Sigmoid colon (tissue), 7 donors: ENCODE measurements around the gene SLC4A1. TPM values are rescaled to one million over a fixed set of nuclear protein-coding genes. Genes with fewer than 3 reads are reported as not detected.

ENCODE experiments used
- DNase-seq: peaks from one replicate; pipeline ENCODE4 v3.0.0-alpha.2; 2019
- H3K27ac ChIP-seq, 4 donors: fragments of 200-600 bp; sonication (generic); one replicate each; pipeline ENCODE4 v1.5.1; 2016 to 2019; ENCODE audit warnings: mild to moderate bottlenecking in 1 of 4
- H3K27me3 ChIP-seq, 3 donors: fragments of 200-600 bp; sonication (generic); one replicate each; pipeline ENCODE4 v1.5.1; 2019; ENCODE audit warnings: mild to moderate bottlenecking in 1 of 3
- H3K36me3 ChIP-seq, 4 donors: fragments of 200-600 bp; sonication (generic); one replicate each; pipeline ENCODE4 v1.5.1; 2016 to 2019
- H3K4me1 ChIP-seq, 4 donors: fragments of 200-600 bp; sonication (generic); one replicate each; pipeline ENCODE4 v1.5.1; 2017 to 2019
- H3K4me3 ChIP-seq, 4 donors: fragments of 200-600 bp; sonication (generic); one replicate each; pipeline ENCODE4 v1.5.1; 2017 to 2019; ENCODE audit warnings: mild to moderate bottlenecking in 2 of 4, moderate library complexity in 1 of 4
- H3K9me3 ChIP-seq, 4 donors: fragments of 200-600 bp in 3 of 4; sonication (generic) in 3 of 4; one replicate each; pipeline versions ENCODE4 v1.5.1 to v1.6.1; 2013 to 2019
- EP300 ChIP-seq, 4 donors: sonication (generic); formaldehyde crosslinking; IDR thresholded peaks; one replicate each; pipeline ENCODE4 v1.6.1; 2017; ENCODE audit warnings: antibody characterized with exemption in 4 of 4
- POLR2A ChIP-seq, 2 donors: fragments of 450-650 bp; IDR thresholded peaks; one replicate each; pipeline ENCODE4 v1.6.1; 2016; ENCODE audit warnings: antibody characterized with exemption in 2 of 2, mild to moderate bottlenecking in 2 of 2, moderate library complexity in 2 of 2
- POLR2AphosphoS5 ChIP-seq, 4 donors: sonication (generic); formaldehyde crosslinking; IDR thresholded peaks; one replicate each; pipeline ENCODE4 v1.6.1; 2017; ENCODE audit warnings: antibody characterized with exemption in 4 of 4
- WGBS, 2 donors: extraction: QIAGEN DNeasy Blood & Tissue Kit; methylation state at CpG; one replicate each; pipeline ENCODE4 v1.1.7; 2013; 5-methylcytosine and 5-hydroxymethylcytosine counted together
- intact Hi-C: fragments of 100-400 bp; cut with DNase I; formaldehyde crosslinking; loops from one replicate; pipeline ENCODE4 v1.15.1; 2023
- polyA plus RNA-seq, 3 donors: library from polyadenylated mRNA; stranded (reverse); fragments of 200-250 nt; gene quantifications; one replicate each; pipeline ENCODE4 v1.2.3, GENCODE V29; 2013
- total RNA-seq, 4 donors: library from RNA; depleted of rRNA; stranded (reverse); fragments of >200 nt; gene quantifications; one replicate each; pipeline ENCODE4 v1.1.0, GENCODE V29; 2016
- TF ChIP-seq, protein P1 (sequence below), 4 experiments: fragments of 450-650 bp in 3 of 4; fragments of 200-600 bp in 1 of 4; IDR thresholded peaks; one replicate each; pipeline ENCODE4 v1.5.1; 2016 to 2019; ENCODE audit warnings: antibody characterized with exemption in 4 of 4, mild to moderate bottlenecking in 3 of 4, moderate library complexity in 2 of 4
- donor health status: healthy with polysubstance abuse.
- donor health status: Bipolar disorder and iron deficiency.
- donor health status: healthy.

Gene SLC4A1
- total and polyA plus RNA-seq, 7 donors, result under 0.01 to 0.23 TPM; not detected in 5

DNA sequence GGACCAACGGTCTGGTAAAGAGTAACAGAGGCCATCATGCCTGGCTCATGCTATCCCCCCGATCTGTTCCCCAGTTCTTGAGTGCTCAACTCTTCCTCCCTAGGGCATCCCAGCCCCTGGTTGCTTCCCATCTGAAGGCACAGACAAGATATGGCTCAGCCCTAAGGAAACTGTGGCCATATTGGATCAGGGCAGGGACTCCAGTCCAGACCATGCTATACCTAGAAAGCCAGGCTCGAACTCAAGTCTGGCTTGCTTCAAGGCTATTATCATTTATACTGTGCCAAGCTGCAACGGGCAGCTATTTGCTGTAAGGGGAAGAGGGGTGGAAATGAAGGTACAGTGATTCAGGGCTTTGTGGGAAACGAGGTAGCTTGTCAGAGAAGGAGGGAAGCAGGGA lies 51.2 kb downstream of the SLC4A1 start:
- TF ChIP-seq, protein P1, sequence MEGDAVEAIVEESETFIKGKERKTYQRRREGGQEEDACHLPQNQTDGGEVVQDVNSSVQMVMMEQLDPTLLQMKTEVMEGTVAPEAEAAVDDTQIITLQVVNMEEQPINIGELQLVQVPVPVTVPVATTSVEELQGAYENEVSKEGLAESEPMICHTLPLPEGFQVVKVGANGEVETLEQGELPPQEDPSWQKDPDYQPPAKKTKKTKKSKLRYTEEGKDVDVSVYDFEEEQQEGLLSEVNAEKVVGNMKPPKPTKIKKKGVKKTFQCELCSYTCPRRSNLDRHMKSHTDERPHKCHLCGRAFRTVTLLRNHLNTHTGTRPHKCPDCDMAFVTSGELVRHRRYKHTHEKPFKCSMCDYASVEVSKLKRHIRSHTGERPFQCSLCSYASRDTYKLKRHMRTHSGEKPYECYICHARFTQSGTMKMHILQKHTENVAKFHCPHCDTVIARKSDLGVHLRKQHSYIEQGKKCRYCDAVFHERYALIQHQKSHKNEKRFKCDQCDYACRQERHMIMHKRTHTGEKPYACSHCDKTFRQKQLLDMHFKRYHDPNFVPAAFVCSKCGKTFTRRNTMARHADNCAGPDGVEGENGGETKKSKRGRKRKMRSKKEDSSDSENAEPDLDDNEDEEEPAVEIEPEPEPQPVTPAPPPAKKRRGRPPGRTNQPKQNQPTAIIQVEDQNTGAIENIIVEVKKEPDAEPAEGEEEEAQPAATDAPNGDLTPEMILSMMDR (IDR thresholded peaks at IDR 0.05), result no peak
- Histone ChIP-seq H3K9me3 (no peaks in the 10 kb centered on the region), H3K4me1 (peaks cover 0 to 40% (median 19%) of the 10 kb centered on the region in 4 donors), H3K27me3 (no peaks in the 10 kb centered on the region), H3K4me3 (no peak overlapping the region), H3K27ac (no peak overlapping the region), H3K36me3 (peaks cover 25 to 45% (median 33%) of the 10 kb centered on the region in 4 donors)
- no peak for DNase-seq
- 62 to 72% methylated on average over 5 of the region's 5 CpGs for WGBS, 2 donors
- intact Hi-C loops, result loop anchor here (5.0 to 10.0 kb wide), 2 partner anchors 74 to 288 kb away; partner anchors contain the start of genes GPATCH8 and HROB

DNA sequence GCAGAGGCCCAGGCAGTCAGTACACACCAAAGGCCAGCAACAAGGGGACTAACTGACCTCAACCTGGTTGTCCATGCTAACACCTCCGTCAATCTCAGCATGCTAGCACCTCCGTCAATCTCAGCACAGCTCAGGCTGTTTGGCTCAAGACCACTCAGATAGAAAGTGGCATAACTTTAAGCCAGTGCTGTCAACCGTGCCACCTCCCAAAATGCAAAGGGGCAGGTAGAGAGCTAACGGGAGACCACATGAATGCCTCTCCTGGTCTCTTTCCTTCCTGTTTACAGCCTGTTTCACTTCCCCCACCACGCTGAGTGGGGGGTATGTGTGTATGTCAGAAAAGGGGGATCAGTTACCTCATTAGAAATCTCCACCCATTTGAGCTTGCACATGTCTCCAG lies 51.8 kb downstream of the SLC4A1 start:
- intact Hi-C loops, result loop anchor here (5.0 to 10.0 kb wide), 2 partner anchors 74 to 289 kb away; partner anchors contain the start of genes GPATCH8 and HROB

DNA sequence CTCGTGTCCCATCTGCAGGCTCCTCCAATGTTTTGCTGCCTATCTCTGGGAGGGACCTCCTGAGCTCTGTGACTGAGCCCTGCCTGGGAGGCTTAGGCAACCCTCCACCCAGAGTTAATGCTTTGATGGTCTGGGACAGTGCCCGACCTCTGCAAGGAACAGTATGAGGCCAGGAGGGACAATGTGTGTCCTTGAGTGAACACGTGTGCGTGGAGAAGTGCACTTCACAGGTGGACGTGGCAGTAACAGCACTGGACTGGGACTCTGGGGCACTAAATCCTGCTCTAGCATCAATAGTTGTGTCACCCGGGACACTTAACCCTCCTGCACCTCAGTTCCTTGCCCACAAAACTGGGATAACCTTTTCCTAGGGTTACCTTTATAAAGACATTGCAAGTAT lies 53.0 kb downstream of the SLC4A1 start:
- Histone ChIP-seq H3K27me3 (no peaks in the 10 kb centered on the region), H3K9me3 (no peaks in the 10 kb centered on the region), H3K27ac (no peak overlapping the region), H3K4me3 (no peak overlapping the region), H3K4me1 (peaks cover 0 to 58% (median 32%) of the 10 kb centered on the region in 4 donors), H3K36me3 (peaks cover 25 to 56% (median 37%) of the 10 kb centered on the region in 4 donors)
- intact Hi-C loops, result loop anchor here (5.0 to 10.0 kb wide), 3 partner anchors 73 to 290 kb away; partner anchors contain the start of genes GPATCH8, GRN and HROB
- TF ChIP-seq, protein P1 (IDR thresholded peaks at IDR 0.05), result no peak
- TF ChIP-seq EP300 (IDR thresholded peaks at IDR 0.05) (no peak), POLR2AphosphoS5 (IDR thresholded peaks at IDR 0.05) (no peak), POLR2A (IDR thresholded peaks at IDR 0.05) (no peak)
- WGBS, 2 donors, result 87 to 93% methylated on average over 6 of the region's 6 CpGs
- no peak for DNase-seq

More for the DNA sequence above, 51.8 kb downstream of the SLC4A1 start:
- 45 to 81% methylated on average over 5 of the region's 5 CpGs for WGBS, 2 donors
- Histone ChIP-seq H3K9me3 (no peaks in the 10 kb centered on the region), H3K27ac (no peak overlapping the region), H3K4me1 (peaks cover 0 to 46% (median 20%) of the 10 kb centered on the region in 4 donors), H3K4me3 (no peak overlapping the region), H3K27me3 (no peaks in the 10 kb centered on the region), H3K36me3 (peaks cover 25 to 50% (median 36%) of the 10 kb centered on the region in 4 donors)
- TF ChIP-seq POLR2AphosphoS5 (IDR thresholded peaks at IDR 0.05) (no peak), POLR2A (IDR thresholded peaks at IDR 0.05) (no peak), EP300 (IDR thresholded peaks at IDR 0.05) (no peak)
- TF ChIP-seq, protein P1 (IDR thresholded peaks at IDR 0.05), result no peak
- no peak for DNase-seq

DNA sequence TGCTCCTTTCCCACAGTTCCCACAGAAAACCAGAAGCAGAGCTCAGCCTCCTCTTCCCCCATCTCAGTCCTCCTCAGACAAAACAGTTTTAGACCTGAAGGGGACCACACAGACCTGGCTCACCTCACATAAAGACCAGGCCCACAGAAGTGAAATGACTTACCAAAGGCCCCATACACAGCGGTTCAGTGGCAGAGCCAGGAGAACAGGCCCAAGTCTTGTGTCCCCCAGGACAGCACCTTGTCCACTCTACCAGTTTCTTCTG lies 53.8 kb downstream of the SLC4A1 start:
- DNase-seq, result no peak
- Histone ChIP-seq H3K4me1 (peaks cover 0 to 60% (median 34%) of the 10 kb centered on the region in 4 donors), H3K9me3 (no peaks in the 10 kb centered on the region), H3K27ac (no peak overlapping the region), H3K27me3 (no peaks in the 10 kb centered on the region), H3K36me3 (peaks cover 25 to 63% (median 44%) of the 10 kb centered on the region in 4 donors), H3K4me3 (no peak overlapping the region)
- no peak for TF ChIP-seq POLR2AphosphoS5 (IDR thresholded peaks at IDR 0.05)
- TF ChIP-seq, protein P1 (IDR thresholded peaks at IDR 0.05), result no peak
- no peak for TF ChIP-seq POLR2A (IDR thresholded peaks at IDR 0.05)
- no peak for TF ChIP-seq EP300 (IDR thresholded peaks at IDR 0.05)
- intact Hi-C loops, result loop anchor here (5.0 to 10.0 kb wide), 2 partner anchors 133 to 291 kb away; partner anchors contain the start of genes GPATCH8 and GRN
- 93 to 98% methylated on average over 1 of the region's 1 CpG for WGBS, 2 donors
